ENCODE measurements around the gene ACSF3.

DNA sequence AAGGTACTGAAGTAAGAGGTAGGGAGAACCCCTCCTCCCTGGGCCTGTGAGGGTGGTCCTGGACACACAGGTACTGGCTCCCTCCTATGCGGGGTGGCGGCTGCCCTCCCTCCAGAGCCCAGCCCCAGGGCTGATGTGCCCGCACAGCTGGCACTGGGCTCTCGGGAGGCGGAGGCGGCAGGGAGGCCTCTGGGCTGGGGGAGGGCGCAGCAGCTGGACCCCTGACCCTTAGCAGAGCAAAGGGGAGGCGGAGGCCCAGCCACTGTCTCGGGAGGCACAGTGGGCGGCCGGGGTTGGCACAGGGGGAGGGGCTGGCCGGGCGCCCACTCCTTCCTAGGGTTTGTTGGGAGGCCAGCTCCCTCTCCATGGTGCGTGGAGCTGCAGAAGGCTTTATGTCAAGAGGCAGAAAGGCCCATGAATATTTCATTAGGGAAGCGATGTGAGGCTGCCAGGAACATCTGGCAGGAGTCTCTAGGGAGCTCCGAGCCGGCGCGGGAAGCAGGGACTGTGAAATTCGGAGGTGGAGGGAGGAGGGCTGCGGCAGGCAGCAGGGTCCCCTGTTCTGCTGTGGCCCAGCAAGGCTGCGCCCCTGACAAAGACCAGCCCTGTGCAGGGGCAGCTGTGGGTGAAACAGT, 44.1 kb upstream of the ACSF3 start:
- TF ChIP-seq POLR2A (IDR thresholded peaks at IDR 0.05; ENCODE audit: extremely low read depth, insufficient read length) = no peak
- no peak for TF ChIP-seq CTCF (IDR thresholded peaks at IDR 0.05; ENCODE audit: low read depth, low read length)
